Endothelial cell of umbilical vein (primary cell): ENCODE results near the gene MT1X. TPM values are rescaled to one million over a fixed set of nuclear protein-coding genes. Genes with fewer than 3 reads are reported as not detected.

Experiments used
- BruUV-seq: library from RNA; stranded (reverse); fragments of 400-500 nt; replicated peaks from 2 replicates; lab custom pipeline; 2021; lab: Mats Ljungman, UMichigan
- CTCF ChIA-PET: fragments of 300-600, 350-600 bp; sonication (Branson Sonifier 250); formaldehyde crosslinking; loops from one replicate; lab custom pipeline; 2021; ENCODE audit warnings: antibody characterized with exemption, inconsistent platforms; lab: Charles Lee
- POLR2A ChIA-PET: fragments of 300-600, 350-600 bp; sonication (Branson Sonifier 250); formaldehyde crosslinking; loops from one replicate; lab custom pipeline; 2021; ENCODE audit warnings: antibody characterized with exemption, inconsistent platforms; lab: Charles Lee
- DNase-seq: peaks from one replicate; pipeline ENCODE4 v3.0.0-alpha.2; 2011; ENCODE audit warnings: low read depth, low spot score
- FAIRE-seq: peaks from 2 replicates; lab custom pipeline; 2011; peaks lifted over from hg19 to GRCh38; lab: Jason Lieb, UNC
- H2AFZ ChIP-seq: 2 replicates; pipeline ENCODE4 v1.6.0; 2012; ENCODE audit warnings: low read depth, low read length, control low read depth, inconsistent platforms
- H3K27ac ChIP-seq: 2 replicates; pipeline ENCODE4 v1.5.1; 2011; ENCODE audit warnings: low read depth, mild to moderate bottlenecking, control low read depth, low read length, moderate library complexity; ENCODE audit not compliant: insufficient read depth
- H3K27me3 ChIP-seq, 2 experiments: 2 replicates each; pipeline versions ENCODE4 v1.6.0 to v1.6.1; 2011; ENCODE audit warnings: low read length in 2 of 2, mixed read lengths in 1 of 2; ENCODE audit not compliant: control insufficient read depth in 2 of 2, insufficient read depth in 2 of 2
- H3K36me3 ChIP-seq, 2 experiments: 2 replicates in 1 of 2; 3 replicates in 1 of 2; pipeline ENCODE4 v1.5.1; 2011; ENCODE audit warnings: low read length in 2 of 2, mild to moderate bottlenecking in 1 of 2, moderate library complexity in 1 of 2; ENCODE audit not compliant: control insufficient read depth in 2 of 2, insufficient read depth in 2 of 2; ENCODE audit errors: extremely low read depth in 1 of 2
- H3K4me1 ChIP-seq: 3 replicates; pipeline ENCODE4 v1.5.1; 2011; ENCODE audit warnings: mild to moderate bottlenecking, low read length; ENCODE audit not compliant: control insufficient read depth, insufficient read depth; ENCODE audit errors: extremely low read depth
- H3K4me2 ChIP-seq: 2 replicates; pipeline ENCODE4 v1.6.1; 2011; ENCODE audit warnings: low read length, control low read depth, mixed read lengths; ENCODE audit not compliant: insufficient read depth
- H3K4me3 ChIP-seq, 3 experiments: fragments of 200-600 bp in 1 of 3; sonication (generic), shearing (Covaris generic) in 1 of 3; replicated peaks in 1 of 3; 2 replicates each; pipeline ENCODE4 v1.5.1; 2011 to 2016; ENCODE audit warnings: control low read depth in 3 of 3, low read length in 3 of 3, mild to moderate bottlenecking in 2 of 3, inconsistent platforms in 1 of 3, low read depth in 1 of 3, moderate library complexity in 1 of 3; ENCODE audit not compliant: insufficient read depth in 1 of 3
- H3K79me2 ChIP-seq: 2 replicates; pipeline ENCODE4 v1.6.0; 2012; ENCODE audit warnings: low read length, inconsistent platforms; ENCODE audit not compliant: control insufficient read depth, insufficient read depth
- H3K9ac ChIP-seq: replicated peaks from 2 replicates; pipeline ENCODE3; 2011; ENCODE audit warnings: low read length, control low read depth; ENCODE audit not compliant: insufficient read depth; ENCODE audit errors: extremely low read depth
- H3K9me1 ChIP-seq: replicated peaks from 3 replicates; pipeline ENCODE4 v1.6.0; 2011; ENCODE audit warnings: mild to moderate bottlenecking, low read length; ENCODE audit not compliant: control insufficient read depth, insufficient read depth; ENCODE audit errors: extremely low read depth
- H3K9me3 ChIP-seq: replicated peaks from 2 replicates; pipeline ENCODE4 v1.5.1; 2012; ENCODE audit warnings: low read length, inconsistent platforms; ENCODE audit not compliant: control insufficient read depth, insufficient read depth
- H4K20me1 ChIP-seq: replicated peaks from 2 replicates; pipeline ENCODE3; 2011; ENCODE audit warnings: mild to moderate bottlenecking, low read length; ENCODE audit not compliant: control insufficient read depth, insufficient read depth; ENCODE audit errors: extremely low read depth
- EZH2 ChIP-seq: IDR thresholded peaks from 2 replicates; pipeline ENCODE4 v1.6.1; 2012; ENCODE audit warnings: borderline replicate concordance, low read depth, mild to moderate bottlenecking, moderate library complexity, low read length, inconsistent platforms; ENCODE audit not compliant: severe bottlenecking
- FOS ChIP-seq: IDR thresholded peaks from 2 replicates; pipeline ENCODE4 v1.6.1; 2011; ENCODE audit warnings: mild to moderate bottlenecking, low read length, moderate library complexity, borderline replicate concordance; ENCODE audit not compliant: insufficient read depth
- GATA2 ChIP-seq: IDR thresholded peaks from 2 replicates; pipeline ENCODE4 v1.7.0; 2011; ENCODE audit warnings: low read depth, mild to moderate bottlenecking, moderate library complexity, mixed read lengths, low read length; ENCODE audit not compliant: insufficient read length, insufficient read depth
- JUN ChIP-seq: IDR thresholded peaks from 2 replicates; pipeline ENCODE4 v1.6.1; 2011; ENCODE audit warnings: borderline replicate concordance, low read depth; ENCODE audit not compliant: insufficient read length, insufficient read depth
- MYC ChIP-seq: IDR thresholded peaks from one replicate; pipeline ENCODE4 v1.6.1; 2011; ENCODE audit warnings: mild to moderate bottlenecking, low read depth, low read length
- POLR2A ChIP-seq: IDR thresholded peaks from 2 replicates; pipeline ENCODE4 v1.6.1; 2012; ENCODE audit warnings: low read depth, mild to moderate bottlenecking, control low read depth, low read length
- POLR2AphosphoS5 ChIP-seq: IDR thresholded peaks from 2 replicates; pipeline ENCODE4 v1.6.1; 2012; ENCODE audit warnings: low read depth, mild to moderate bottlenecking, control low read depth, low read length, moderate library complexity; ENCODE audit not compliant: insufficient read depth
- dilution Hi-C: fragments of 300-500 bp; cut with MboI; formaldehyde crosslinking; loops from one replicate; pipeline ENCODE4 v1.15.0; 2019; ENCODE audit warnings: low sequenced_read_pairs; ENCODE audit not compliant: extremely low pct_ligation_motif_present
- intact Hi-C: fragments of 100-400 bp; cut with micrococcal nuclease; formaldehyde crosslinking; loops from one replicate; pipeline ENCODE4 v1.10.0; 2022
- polyA plus RNA-seq, 4 experiments: library from polyadenylated mRNA; depleted of rRNA in 3 of 4; stranded (reverse) in 3 of 4; unstranded in 1 of 4; fragments of >200 nt; gene quantifications; 2 replicates each; pipeline versions ENCODE4 v1.2.1 to v1.2.3, GENCODE V29; 2011 to 2012; ENCODE audit warnings: missing spikeins in 1 of 4
- total RNA-seq: library from RNA; stranded (reverse); gene quantifications from 2 replicates; pipeline ENCODE4 v1.2.3, GENCODE V29; 2021
- TF ChIP-seq, protein P1 (sequence below), 2 donors: IDR thresholded peaks; 1 replicate in 1 of 2; 2 replicates in 1 of 2; pipeline ENCODE4 v1.5.1; 2011; ENCODE audit warnings: low read length in 2 of 2, mild to moderate bottlenecking in 2 of 2, moderate library complexity in 2 of 2, control low read depth in 1 of 2, inconsistent platforms in 1 of 2, low read depth in 1 of 2; ENCODE audit not compliant: insufficient read depth in 1 of 2; ENCODE audit errors: extremely low read depth in 1 of 2
- TF ChIP-seq, protein P2 (sequence below): IDR thresholded peaks from 2 replicates; pipeline ENCODE4 v1.6.1; 2011; ENCODE audit not compliant: insufficient read depth, insufficient read length

MT1X gene
- total and polyA plus RNA-seq, 2 donors (not counting 3 experiments of a cell fraction or from before 2014, with no cell fraction given), result 15.6 to 46.7 TPM

DNA sequence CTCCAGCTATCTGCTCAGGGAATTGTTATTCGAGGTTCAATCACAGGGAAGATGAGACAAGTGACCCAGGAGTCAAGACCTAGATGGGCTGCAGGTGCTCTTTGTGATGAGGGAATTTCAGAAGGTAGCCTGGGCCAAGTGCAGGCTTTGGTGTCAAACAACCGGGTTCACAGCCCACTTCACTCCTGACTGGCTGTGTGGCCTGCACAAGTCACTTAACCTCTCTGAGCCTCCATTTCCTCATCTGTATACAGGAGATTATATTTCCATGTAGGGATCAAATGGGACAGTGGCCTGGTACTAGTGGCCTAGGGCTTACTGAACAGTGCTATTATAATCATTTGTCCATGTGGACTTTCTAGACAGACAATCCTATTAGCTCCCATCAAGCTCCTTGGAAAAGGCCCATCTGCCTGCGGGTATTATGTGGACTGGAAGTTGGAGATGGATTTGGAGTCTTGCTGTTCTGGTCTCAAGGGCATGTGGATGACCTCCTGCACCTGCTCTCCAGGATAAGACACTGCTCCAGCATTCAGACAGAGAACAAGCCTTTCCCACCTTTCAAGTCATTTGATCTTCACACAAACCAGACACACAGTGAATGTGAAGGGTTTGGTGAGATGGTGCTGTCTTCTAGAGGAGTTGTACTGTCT, 3.1 kb upstream of the MT1X start:
- Histone ChIP-seq H3K9me1 (no peaks in the 10 kb centered on the region), H3K36me3 (no peaks in the 10 kb centered on the region), H3K9me3 (no peaks in the 10 kb centered on the region), H3K27ac (no peak overlapping the region), H3K4me1 (peaks cover 13% of the 10 kb centered on the region), H3K4me2 (no peak overlapping the region), H3K79me2 (no peaks in the 10 kb centered on the region), H2AFZ (no peak overlapping the region), H3K9ac (no peak overlapping the region), H3K27me3 (peaks cover 13 to 14% of the 10 kb centered on the region in 2 experiments), H4K20me1 (no peaks in the 10 kb centered on the region), H3K4me3 (no peak overlapping the region)
- FAIRE-seq (no peak), DNase-seq (no peak)
- no TSS peak for BruUV-seq
- no peak for TF ChIP-seq POLR2AphosphoS5
- no peak for TF ChIP-seq EZH2
- TF ChIP-seq POLR2A, result no peak
- no peak for TF ChIP-seq JUN
- no peak for TF ChIP-seq FOS
- no peak for TF ChIP-seq GATA2
- TF ChIP-seq MYC, result no peak
- TF ChIP-seq, protein P1, sequence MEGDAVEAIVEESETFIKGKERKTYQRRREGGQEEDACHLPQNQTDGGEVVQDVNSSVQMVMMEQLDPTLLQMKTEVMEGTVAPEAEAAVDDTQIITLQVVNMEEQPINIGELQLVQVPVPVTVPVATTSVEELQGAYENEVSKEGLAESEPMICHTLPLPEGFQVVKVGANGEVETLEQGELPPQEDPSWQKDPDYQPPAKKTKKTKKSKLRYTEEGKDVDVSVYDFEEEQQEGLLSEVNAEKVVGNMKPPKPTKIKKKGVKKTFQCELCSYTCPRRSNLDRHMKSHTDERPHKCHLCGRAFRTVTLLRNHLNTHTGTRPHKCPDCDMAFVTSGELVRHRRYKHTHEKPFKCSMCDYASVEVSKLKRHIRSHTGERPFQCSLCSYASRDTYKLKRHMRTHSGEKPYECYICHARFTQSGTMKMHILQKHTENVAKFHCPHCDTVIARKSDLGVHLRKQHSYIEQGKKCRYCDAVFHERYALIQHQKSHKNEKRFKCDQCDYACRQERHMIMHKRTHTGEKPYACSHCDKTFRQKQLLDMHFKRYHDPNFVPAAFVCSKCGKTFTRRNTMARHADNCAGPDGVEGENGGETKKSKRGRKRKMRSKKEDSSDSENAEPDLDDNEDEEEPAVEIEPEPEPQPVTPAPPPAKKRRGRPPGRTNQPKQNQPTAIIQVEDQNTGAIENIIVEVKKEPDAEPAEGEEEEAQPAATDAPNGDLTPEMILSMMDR (IDR thresholded peaks at IDR 0.05; ENCODE audit: extremely low read depth in 1 of 2, insufficient read depth in 1 of 2, low read depth in 1 of 2, low read length in 2 of 2), result no peak
- TF ChIP-seq, protein P2, sequence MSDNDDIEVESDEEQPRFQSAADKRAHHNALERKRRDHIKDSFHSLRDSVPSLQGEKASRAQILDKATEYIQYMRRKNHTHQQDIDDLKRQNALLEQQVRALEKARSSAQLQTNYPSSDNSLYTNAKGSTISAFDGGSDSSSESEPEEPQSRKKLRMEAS, result no peak
- intact Hi-C loops (no loop called here), dilution Hi-C loops (no loop called here)
- ChIA-PET POLR2A (no interaction called here), CTCF (interaction anchor here (1.1 kb wide), 1 partner anchor 103 kb away, joined by 3 read pairs; no protein-coding TSS in a partner anchor)
